ENCODE results near the gene AKT1S1.

AKT1S1 gene

GRCh38 chr19:49884760-49885159 is 7.6 kb upstream of the AKT1S1 start:
- CTCF ChIA-PET, result interaction anchor here (1.9 kb wide), 1 partner anchor 9 kb away, joined by 5 read pairs; no protein-coding TSS in a partner anchor
- POLR2A ChIA-PET, result no interaction called here
- DNase-seq (ENCODE audit: extremely low spot score), result no peak
- no peak for TF ChIP-seq CTCF (IDR thresholded peaks at IDR 0.05; ENCODE audit: control extremely low read depth, extremely low read depth, low read depth, missing control alignments)

DNA sequence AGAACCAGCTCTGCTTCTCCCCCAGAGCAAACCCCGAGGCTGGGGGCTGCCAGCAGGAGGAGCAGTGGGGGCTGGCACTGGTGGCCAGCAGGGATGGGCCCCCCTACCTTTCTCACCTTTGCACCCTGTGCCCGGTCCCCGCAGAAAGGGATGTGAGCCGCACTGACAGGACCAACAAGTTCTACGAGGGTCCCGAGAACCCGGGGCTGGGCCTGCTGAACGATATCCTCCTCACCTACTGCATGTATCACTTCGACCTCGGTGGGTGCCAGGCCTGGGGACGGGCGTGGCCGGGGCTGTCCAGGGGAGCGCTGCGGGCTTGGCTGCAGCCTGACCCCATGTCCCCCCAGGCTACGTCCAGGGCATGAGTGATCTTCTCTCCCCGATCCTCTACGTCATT is 7.0 kb upstream of the AKT1S1 start:
- ChIA-PET POLR2A (interaction anchor here (0.5 kb wide), 1 partner anchor 11 kb away, joined by 3 read pairs; no protein-coding TSS in a partner anchor), CTCF (interaction anchor here (1.9 kb wide), 1 partner anchor 10 kb away, joined by 5 read pairs; no protein-coding TSS in a partner anchor)
- no peak for DNase-seq (ENCODE audit: extremely low spot score)
- TF ChIP-seq CTCF (IDR thresholded peaks at IDR 0.05; ENCODE audit: control extremely low read depth, extremely low read depth, low read depth, missing control alignments), result no peak

DNA sequence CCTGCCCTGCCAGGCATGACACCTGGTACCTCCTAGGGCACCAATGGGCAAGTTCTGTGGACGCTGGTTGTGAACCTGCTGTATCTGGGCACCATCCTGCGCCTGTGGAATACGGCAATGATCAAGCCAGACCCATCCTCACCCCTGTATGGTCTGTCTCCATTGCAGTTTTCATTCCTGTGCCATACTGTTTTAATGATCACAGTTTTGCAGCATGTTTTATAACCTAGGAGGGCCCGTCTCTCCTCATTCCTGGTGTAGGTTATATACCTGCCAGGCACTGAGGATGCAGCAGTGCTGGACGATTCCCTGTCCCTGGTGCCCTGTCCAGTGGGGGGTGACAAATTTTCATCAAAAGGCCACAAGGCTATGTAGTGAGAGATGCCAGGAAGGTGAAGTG is 5.9 kb upstream of the AKT1S1 start:
- no peak for TF ChIP-seq CTCF (IDR thresholded peaks at IDR 0.05; ENCODE audit: control extremely low read depth, extremely low read depth, low read depth, missing control alignments)
- no peak for DNase-seq (ENCODE audit: extremely low spot score)
- CTCF ChIA-PET, result interaction anchor here (1.0 kb wide), 1 partner anchor 11 kb away, joined by 3 read pairs; no protein-coding TSS in a partner anchor
- POLR2A ChIA-PET, result no interaction called here

DNA sequence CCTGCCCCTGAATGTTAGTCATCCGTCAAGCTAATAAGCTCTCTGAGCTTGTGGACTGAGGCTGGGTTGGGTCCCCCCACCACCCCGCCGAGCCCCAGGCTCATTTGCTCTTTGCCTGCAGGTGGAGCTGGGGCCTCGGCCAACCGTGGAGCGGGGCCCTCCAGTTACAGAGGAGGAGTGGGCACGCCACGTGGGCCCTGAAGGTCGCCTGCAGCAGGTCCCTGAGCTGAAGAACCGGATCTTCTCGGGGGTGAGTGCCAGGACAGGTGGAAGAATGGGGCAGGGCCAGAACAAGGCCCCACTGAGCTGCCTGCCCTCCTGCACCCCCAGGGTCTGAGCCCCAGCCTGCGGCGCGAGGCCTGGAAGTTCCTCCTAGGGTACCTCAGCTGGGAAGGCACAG is 5.5 kb upstream of the AKT1S1 start:
- no peak for TF ChIP-seq CTCF (IDR thresholded peaks at IDR 0.05; ENCODE audit: control extremely low read depth, extremely low read depth, low read depth, missing control alignments)
- ChIA-PET POLR2A (no interaction called here), CTCF (interaction anchor here (0.9 to 1.0 kb wide), 2 partner anchors 11 to 13 kb away, joined by 3 read pairs; no protein-coding TSS in a partner anchor)
- DNase-seq (ENCODE audit: extremely low spot score), result no peak

DNA sequence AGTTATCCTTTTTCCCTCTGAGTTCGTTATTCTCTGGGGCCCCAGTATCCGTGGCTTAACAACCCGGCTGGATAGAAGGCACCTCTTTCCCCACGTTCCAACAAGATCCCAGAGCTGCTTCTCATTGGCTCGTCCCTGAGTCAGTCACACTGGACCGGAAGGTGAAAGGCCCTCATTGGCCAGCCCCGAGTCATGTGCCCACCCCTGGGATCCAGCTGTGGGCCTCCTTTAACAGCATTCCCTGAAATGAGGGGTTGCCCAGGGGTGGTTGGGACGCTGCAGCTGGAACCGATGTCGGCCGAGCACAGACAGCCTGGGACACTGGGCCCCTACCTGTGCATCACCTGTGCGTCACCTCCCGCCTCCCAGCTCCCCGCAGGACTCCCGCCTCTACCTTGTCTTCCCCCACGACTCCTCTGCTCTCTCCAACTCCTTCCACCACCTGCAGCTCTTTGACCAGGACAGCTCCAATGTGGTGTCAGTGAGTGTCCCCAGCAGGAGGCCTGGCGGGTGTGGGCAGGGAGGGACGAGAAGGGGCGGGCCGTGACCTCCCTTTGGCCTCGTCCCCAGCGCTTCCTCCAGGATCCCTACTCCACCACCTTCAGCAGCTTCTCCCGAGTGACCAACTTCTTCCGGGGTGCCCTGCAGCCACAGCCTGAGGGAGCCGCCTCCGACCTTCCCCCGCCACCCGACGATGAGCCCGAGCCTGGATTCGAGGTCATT is 4.7 kb upstream of the AKT1S1 start:
- DNase-seq (ENCODE audit: extremely low spot score), result no peak
- ChIA-PET CTCF (interaction anchor here (0.9 to 1.5 kb wide), 3 partner anchors 12 to 16 kb away, joined by 3 to 4 read pairs (median 3); no protein-coding TSS in a partner anchor), POLR2A (interaction anchor here (1.2 kb wide), 1 partner anchor 47 kb away, joined by 6 read pairs; the partner anchor contains the start of genes ATF5 and NUP62)
- no peak for TF ChIP-seq CTCF (IDR thresholded peaks at IDR 0.05; ENCODE audit: control extremely low read depth, extremely low read depth, low read depth, missing control alignments)

DNA sequence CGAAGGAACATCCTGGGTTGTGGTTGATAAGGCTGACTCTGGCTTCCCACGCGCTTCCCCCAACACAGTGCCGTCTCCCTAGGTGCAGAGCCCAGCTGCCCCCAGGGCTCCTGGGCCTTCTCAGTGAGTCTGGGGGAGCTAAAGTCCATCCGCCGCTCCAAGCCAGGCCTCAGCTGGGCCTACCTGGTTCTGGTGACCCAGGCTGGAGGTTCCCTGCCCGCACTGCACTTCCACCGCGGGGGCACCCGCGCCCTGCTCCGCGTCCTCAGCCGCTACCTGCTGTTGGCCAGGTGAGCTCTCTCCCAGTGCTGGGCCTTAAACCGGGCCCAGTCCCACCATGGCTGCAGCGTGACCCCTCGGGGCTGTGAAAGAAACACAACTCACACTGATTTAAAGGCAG is 4.0 kb upstream of the AKT1S1 start:
- no peak for TF ChIP-seq CTCF (IDR thresholded peaks at IDR 0.05; ENCODE audit: control extremely low read depth, extremely low read depth, low read depth, missing control alignments)
- ChIA-PET CTCF (interaction anchor here (1.5 kb wide), 1 partner anchor 17 kb away, joined by 4 read pairs; no protein-coding TSS in a partner anchor), POLR2A (interaction anchor here (1.2 kb wide), 1 partner anchor 48 kb away, joined by 6 read pairs; the partner anchor contains the start of genes ATF5 and NUP62)
- no peak for DNase-seq (ENCODE audit: extremely low spot score)
